Stimulated activated naive B cell treated with anti-CD40 and anti-IgM and Interleukin-4, amounts not matched to agents 10 μg/mL and 1 μg/mL and 100 μg/mL, for 72 hours (primary cell): ENCODE results near the gene GAS6.
"Not testable (repeated sequence)": the region's sequence is repeated elsewhere in the genome, so short reads cannot be mapped to it uniquely, and the experiment has no call there.

Source experiments
- ATAC-seq, 2 donors: fragments of 150-1000 bp; cut with Tn5 transposase; replicated peaks; 2 replicates each; pipeline ENCODE4 v1.10.0; 2021; ENCODE audit warnings: moderate library complexity in 1 of 2
- DNase-seq: peaks from one replicate; pipeline ENCODE4 v3.0.0; 2021
- H3K27ac Mint-ChIP-seq: one replicate; pipeline ENCODE4 v1.8.0; 2022; ENCODE audit warnings: mild to moderate bottlenecking, mixed read lengths
- H3K27me3 Mint-ChIP-seq, 2 donors: one replicate each; pipeline ENCODE4 v1.8.0; 2022; ENCODE audit warnings: mixed read lengths in 2 of 2
- H3K36me3 Mint-ChIP-seq, 2 donors: one replicate each; pipeline ENCODE4 v1.8.0; 2022; ENCODE audit warnings: mixed read lengths in 2 of 2, mild to moderate bottlenecking in 1 of 2
- H3K4me1 Mint-ChIP-seq, 2 donors: one replicate each; pipeline ENCODE4 v1.8.0; 2022; ENCODE audit warnings: mixed read lengths in 2 of 2, mild to moderate bottlenecking in 1 of 2
- H3K4me3 Mint-ChIP-seq, 2 donors: one replicate each; pipeline ENCODE4 v1.8.0; 2022; ENCODE audit warnings: mild to moderate bottlenecking in 2 of 2, mixed read lengths in 2 of 2, moderate library complexity in 1 of 2
- H3K9me3 Mint-ChIP-seq, 2 donors: one replicate each; pipeline ENCODE4 v1.8.0; 2022; ENCODE audit warnings: mixed read lengths in 2 of 2, mild to moderate bottlenecking in 1 of 2

Gene GAS6

DNA sequence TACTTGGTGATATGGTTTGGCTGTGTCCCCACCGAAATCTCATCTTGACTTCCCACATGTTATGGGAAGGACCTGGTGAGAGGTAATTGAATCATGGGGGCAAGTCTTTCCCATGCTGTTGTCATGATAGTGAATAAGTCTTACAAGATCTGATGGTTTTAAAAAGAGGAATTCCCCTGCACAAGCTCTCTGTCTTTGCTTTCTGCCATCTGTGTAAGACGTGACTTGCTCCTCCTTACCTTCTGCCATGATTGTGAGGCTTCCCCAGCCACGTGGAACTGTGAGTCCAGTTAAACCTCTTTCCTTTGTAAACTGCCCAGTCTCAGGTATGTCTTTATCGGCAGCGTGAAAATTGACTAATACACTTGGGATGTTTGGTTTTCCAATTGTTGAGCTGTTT, 4.0 kb upstream of the GAS6 start:
- not testable (repeated sequence) for H3K9me3 Mint-ChIP-seq, ATAC-seq, H3K27ac Mint-ChIP-seq, DNase-seq, H3K4me3 Mint-ChIP-seq
- peaks cover 10 to 12% of the 10 kb centered on the region in 2 donors for H3K36me3 Mint-ChIP-seq
- H3K4me1 Mint-ChIP-seq = peaks cover 12 to 23% of the 10 kb centered on the region in 2 donors
- peaks cover 33 to 52% of the 10 kb centered on the region in 2 donors for H3K27me3 Mint-ChIP-seq

DNA sequence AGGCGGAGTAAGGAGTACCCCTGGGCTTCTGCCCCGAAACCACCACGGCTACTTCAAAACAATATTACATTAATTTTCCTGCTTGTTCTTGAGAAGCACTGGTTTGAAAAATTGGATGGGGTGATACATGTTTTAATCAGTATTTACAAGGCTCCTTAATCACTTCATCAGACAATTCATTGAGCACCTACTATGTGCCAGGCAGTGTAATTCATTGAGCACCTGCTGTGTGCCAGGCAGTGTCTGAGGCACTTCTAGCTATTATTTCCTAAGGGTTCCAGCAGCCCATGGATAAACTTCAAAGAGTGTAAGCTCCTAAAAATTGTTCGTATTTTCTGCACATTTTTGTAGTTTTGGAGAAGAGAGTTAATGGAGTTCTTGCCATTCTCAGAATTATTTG, 1.6 kb upstream of the GAS6 start:
- H3K36me3 Mint-ChIP-seq = peaks cover 26 to 36% of the 10 kb centered on the region in 2 donors
- H3K27ac Mint-ChIP-seq = no peak overlapping the region
- H3K4me1 Mint-ChIP-seq = peaks cover 27 to 48% of the 10 kb centered on the region in 2 donors
- DNase-seq = no peak
- peaks cover 0 to 4% of the 10 kb centered on the region in 2 donors for H3K9me3 Mint-ChIP-seq
- peaks cover 28 to 53% of the 10 kb centered on the region in 2 donors for H3K27me3 Mint-ChIP-seq
- H3K4me3 Mint-ChIP-seq = peak overlapping the region; percentile 25 to 92
- ATAC-seq = no peak

DNA sequence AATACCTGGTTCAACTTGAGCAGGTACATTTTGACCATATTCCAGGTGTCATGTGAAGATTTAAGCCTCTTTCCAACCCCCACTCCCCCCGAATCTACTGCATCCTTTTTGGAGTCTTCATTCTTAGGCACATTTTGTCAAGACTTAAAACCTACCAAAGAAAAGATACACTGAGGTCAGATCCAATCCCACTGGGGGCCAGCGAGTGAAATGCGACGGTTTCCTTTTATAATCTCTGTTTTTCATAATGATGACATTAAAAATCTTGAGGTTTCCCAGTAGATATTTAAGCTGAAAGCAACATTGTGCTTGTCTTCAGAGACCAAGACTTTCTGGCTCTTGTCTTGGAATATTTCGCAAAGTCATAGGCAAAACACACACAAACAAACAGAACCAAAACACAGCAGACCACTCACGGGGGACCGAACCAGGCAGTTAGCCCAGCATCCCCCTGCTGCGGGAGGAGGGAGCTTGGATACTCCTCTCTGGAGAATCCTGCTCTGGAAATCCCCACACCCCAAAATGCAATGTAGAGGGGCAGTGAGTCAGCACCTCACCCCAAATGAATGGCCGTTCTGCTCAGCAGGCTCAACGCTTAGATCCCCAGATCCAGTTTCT, 506 bp upstream of the GAS6 start:
- peak overlapping the region; percentile 92 to 96 for H3K4me3 Mint-ChIP-seq
- no peak for DNase-seq
- peaks cover 32 to 47% of the 10 kb centered on the region in 2 donors for H3K36me3 Mint-ChIP-seq
- no peak for ATAC-seq
- peak overlapping the region; percentile 81 for H3K27ac Mint-ChIP-seq
- H3K4me1 Mint-ChIP-seq = peaks cover 32 to 51% of the 10 kb centered on the region in 2 donors
- peaks cover 33 to 47% of the 10 kb centered on the region in 2 donors for H3K27me3 Mint-ChIP-seq
- H3K9me3 Mint-ChIP-seq = peaks cover 2 to 6% of the 10 kb centered on the region in 2 donors

GRCh38 chr13:113862931-113863523, 849 bp downstream of the GAS6 start:
- peak; percentile 88 for DNase-seq
- Mint-ChIP-seq H3K27me3 (peaks cover 41 to 44% of the 10 kb centered on the region in 2 donors), H3K4me3 (peak overlapping the region; percentile 92 to 96), H3K4me1 (peaks cover 41 to 49% of the 10 kb centered on the region in 2 donors), H3K36me3 (peaks cover 43 to 60% of the 10 kb centered on the region in 2 donors), H3K27ac (peak overlapping the region; percentile 98), H3K9me3 (peaks cover 12 to 13% of the 10 kb centered on the region in 2 donors)
- ATAC-seq = peak; percentile 93

- DNase-seq (no peak), ATAC-seq (peak in 1 of 2 donors; percentile 11)
- peaks cover 39 to 44% of the 10 kb centered on the region in 2 donors for H3K4me1 Mint-ChIP-seq
- peak overlapping the region; percentile 98 for H3K27ac Mint-ChIP-seq
- H3K4me3 Mint-ChIP-seq = peak overlapping the region; percentile 92 to 96
- H3K27me3 Mint-ChIP-seq = peaks cover 41 to 45% of the 10 kb centered on the region in 2 donors
- peaks cover 47 to 66% of the 10 kb centered on the region in 2 donors for H3K36me3 Mint-ChIP-seq
- H3K9me3 Mint-ChIP-seq = peaks cover 9 to 13% of the 10 kb centered on the region in 2 donors
Observed at GRCh38 chr13:113862191-113862930, 1.5 kb downstream of the GAS6 start.

- DNase-seq (no peak), ATAC-seq (no peak)
- peak overlapping the region; percentile 58 to 63 for H3K4me3 Mint-ChIP-seq
- H3K9me3 Mint-ChIP-seq = peaks cover 9 to 13% of the 10 kb centered on the region in 2 donors
- H3K27ac Mint-ChIP-seq = peak overlapping the region; percentile 88
- H3K27me3 Mint-ChIP-seq = peaks cover 43 to 45% of the 10 kb centered on the region in 2 donors
- peaks cover 39 to 44% of the 10 kb centered on the region in 2 donors for H3K4me1 Mint-ChIP-seq
- H3K36me3 Mint-ChIP-seq = peaks cover 51 to 70% of the 10 kb centered on the region in 2 donors
Observed at GRCh38 chr13:113861433-113862030, 2.3 kb downstream of the GAS6 start.

- Mint-ChIP-seq H3K27me3 (peaks cover 43 to 47% of the 10 kb centered on the region in 2 donors), H3K4me3 (peak overlapping the region; percentile 23 to 63), H3K27ac (peak overlapping the region; percentile 88), H3K36me3 (peaks cover 55 to 75% of the 10 kb centered on the region in 2 donors), H3K4me1 (peaks cover 43 to 44% of the 10 kb centered on the region in 2 donors), H3K9me3 (peaks cover 9 to 13% of the 10 kb centered on the region in 2 donors)
- DNase-seq = no peak
- no peak for ATAC-seq
Observed at GRCh38 chr13:113860665-113861432, 3.0 kb downstream of the GAS6 start.

- no peak for ATAC-seq
- peak overlapping the region; percentile 8 to 23 for H3K4me3 Mint-ChIP-seq
Observed at GRCh38 chr13:113860051-113860664, 3.7 kb downstream of the GAS6 start.

GRCh38 chr13:113859311-113860050, 4.4 kb downstream of the GAS6 start:
- peaks cover 35 to 43% of the 10 kb centered on the region in 2 donors for H3K27me3 Mint-ChIP-seq
- H3K36me3 Mint-ChIP-seq = peaks cover 51 to 76% of the 10 kb centered on the region in 2 donors
- no peak overlapping the region for H3K4me3 Mint-ChIP-seq
- ATAC-seq = no peak
- no peak for DNase-seq
- H3K4me1 Mint-ChIP-seq = peaks cover 45 to 46% of the 10 kb centered on the region in 2 donors
- H3K27ac Mint-ChIP-seq = peak overlapping the region; percentile 88
- peaks cover 9 to 13% of the 10 kb centered on the region in 2 donors for H3K9me3 Mint-ChIP-seq

More at GRCh38 chr13:113860051-113860664, 3.7 kb downstream of the GAS6 start:
- Mint-ChIP-seq H3K36me3 (peaks cover 52 to 73% of the 10 kb centered on the region in 2 donors), H3K9me3 (peaks cover 9 to 13% of the 10 kb centered on the region in 2 donors), H3K4me1 (peaks cover 43 to 45% of the 10 kb centered on the region in 2 donors), H3K27me3 (peaks cover 36 to 42% of the 10 kb centered on the region in 2 donors), H3K27ac (peak overlapping the region; percentile 88)
- no peak for DNase-seq

DNA sequence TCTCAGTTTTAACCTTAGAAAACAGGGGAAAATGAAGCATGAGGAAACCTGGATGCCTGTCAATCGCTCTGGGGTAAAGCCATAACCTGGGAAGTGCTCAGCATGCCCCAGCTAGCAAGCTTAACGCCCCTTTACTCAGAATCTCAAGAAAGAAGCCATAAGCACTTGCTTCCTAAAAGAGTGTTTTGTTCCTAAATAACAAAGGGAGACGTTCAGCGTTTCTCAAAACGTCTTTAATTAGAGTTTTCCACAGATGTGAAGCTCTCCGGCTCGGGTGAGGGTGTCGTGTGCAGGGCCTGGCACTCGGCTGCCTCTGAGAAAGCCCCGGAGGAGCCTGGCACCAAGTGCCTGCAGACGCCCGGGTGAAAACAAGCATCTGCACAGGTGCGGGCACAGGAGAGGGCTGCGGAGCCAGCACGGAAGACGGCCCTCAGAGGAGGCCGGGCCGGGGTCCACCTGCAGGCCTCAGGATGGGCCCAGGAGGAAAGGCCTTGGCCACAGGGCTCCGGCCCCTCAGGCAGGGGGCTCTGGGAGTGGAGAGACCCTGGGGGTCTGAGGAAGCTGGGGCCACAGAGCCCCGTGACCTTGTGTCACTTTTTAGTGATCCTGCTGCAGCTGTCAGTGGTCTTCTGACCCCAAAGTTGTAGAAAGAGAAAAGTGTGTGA, 6.2 kb downstream of the GAS6 start:
- peaks cover 9 to 13% of the 10 kb centered on the region in 2 donors for H3K9me3 Mint-ChIP-seq
- no peak overlapping the region for H3K4me3 Mint-ChIP-seq
- DNase-seq (no peak), ATAC-seq (no peak)
- peaks cover 41 to 44% of the 10 kb centered on the region in 2 donors for H3K27me3 Mint-ChIP-seq
- H3K36me3 Mint-ChIP-seq = peaks cover 49 to 85% of the 10 kb centered on the region in 2 donors
- no peak overlapping the region for H3K27ac Mint-ChIP-seq
- peaks cover 50 to 53% of the 10 kb centered on the region in 2 donors for H3K4me1 Mint-ChIP-seq

DNA sequence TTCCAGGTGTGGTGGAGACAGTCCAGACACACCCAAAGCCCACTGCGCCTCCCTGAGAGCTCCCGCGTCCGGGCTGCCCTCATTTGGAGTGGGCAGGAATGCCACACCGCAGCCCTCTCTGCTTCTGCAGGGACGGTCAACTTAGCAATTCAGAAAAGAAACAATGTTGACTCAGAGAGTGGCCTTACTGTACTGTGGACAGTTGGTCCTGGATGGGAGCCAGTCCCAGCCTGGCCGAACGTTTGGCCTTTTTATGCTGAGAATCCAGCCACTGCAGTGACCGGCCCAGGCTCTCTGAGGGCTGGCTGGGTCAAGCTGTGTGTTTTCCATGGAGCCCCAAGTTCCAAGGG, 7.2 kb downstream of the GAS6 start:
- peaks cover 42 to 78% of the 10 kb centered on the region in 2 donors for H3K36me3 Mint-ChIP-seq
- peaks cover 9 to 13% of the 10 kb centered on the region in 2 donors for H3K9me3 Mint-ChIP-seq
- DNase-seq = no peak
- H3K27me3 Mint-ChIP-seq = peaks cover 37% of the 10 kb centered on the region in 2 donors
- peaks cover 44 to 45% of the 10 kb centered on the region in 2 donors for H3K4me1 Mint-ChIP-seq
- H3K4me3 Mint-ChIP-seq = no peak overlapping the region
- no peak for ATAC-seq
- no peak overlapping the region for H3K27ac Mint-ChIP-seq
